ENCODE data around the gene EVC.

Gene EVC

GRCh38 chr4:5713861-5714260 lies 2.9 kb downstream of the EVC start:
- TF ChIP-seq GATA3 (IDR thresholded peaks at IDR 0.05; ENCODE audit: low read depth, low read length) (no peak), GATA2 (IDR thresholded peaks at IDR 0.05; ENCODE audit: low read depth, low read length) (no peak)

GRCh38 chr4:5715357-5715756 lies 4.4 kb downstream of the EVC start:
- TF ChIP-seq GATA3 (IDR thresholded peaks at IDR 0.05; ENCODE audit: low read depth, low read length) (no peak), GATA2 (IDR thresholded peaks at IDR 0.05; ENCODE audit: low read depth, low read length) (no peak)

- TF ChIP-seq GATA2 (IDR thresholded peaks at IDR 0.05; ENCODE audit: low read depth, low read length): no peak
- no peak for TF ChIP-seq GATA3 (IDR thresholded peaks at IDR 0.05; ENCODE audit: low read depth, low read length)
These were observed 5.4 kb downstream of the EVC start for GRCh38 chr4:5716391-5716790.

- TF ChIP-seq GATA3 (IDR thresholded peaks at IDR 0.05; ENCODE audit: low read depth, low read length): no peak
- TF ChIP-seq GATA2 (IDR thresholded peaks at IDR 0.05; ENCODE audit: low read depth, low read length): no peak
These were observed 6.6 kb downstream of the EVC start for GRCh38 chr4:5717449-5718158.

- TF ChIP-seq GATA2 (IDR thresholded peaks at IDR 0.05; ENCODE audit: low read depth, low read length): no peak
- no peak for TF ChIP-seq GATA3 (IDR thresholded peaks at IDR 0.05; ENCODE audit: low read depth, low read length)
These were observed 7.4 kb downstream of the EVC start for GRCh38 chr4:5718411-5718810.

- TF ChIP-seq GATA3 (IDR thresholded peaks at IDR 0.05; ENCODE audit: low read depth, low read length) (no peak), GATA2 (IDR thresholded peaks at IDR 0.05; ENCODE audit: low read depth, low read length) (no peak)
These were observed 8.5 kb downstream of the EVC start for GRCh38 chr4:5719350-5720055.

- TF ChIP-seq GATA2 (IDR thresholded peaks at IDR 0.05; ENCODE audit: low read depth, low read length) (no peak), GATA3 (IDR thresholded peaks at IDR 0.05; ENCODE audit: low read depth, low read length) (no peak)
These were observed 9.3 kb downstream of the EVC start for GRCh38 chr4:5720157-5720850.

- TF ChIP-seq GATA3 (IDR thresholded peaks at IDR 0.05; ENCODE audit: low read depth, low read length) (no peak), GATA2 (IDR thresholded peaks at IDR 0.05; ENCODE audit: low read depth, low read length) (no peak)
These were observed 10.0 kb downstream of the EVC start for GRCh38 chr4:5720980-5721379.

GRCh38 chr4:5721923-5722322 lies 10.9 kb downstream of the EVC start:
- TF ChIP-seq GATA3 (IDR thresholded peaks at IDR 0.05; ENCODE audit: low read depth, low read length): no peak
- TF ChIP-seq GATA2 (IDR thresholded peaks at IDR 0.05; ENCODE audit: low read depth, low read length): no peak

- no peak for TF ChIP-seq GATA2 (IDR thresholded peaks at IDR 0.05; ENCODE audit: low read depth, low read length)
- TF ChIP-seq GATA3 (IDR thresholded peaks at IDR 0.05; ENCODE audit: low read depth, low read length): no peak
These were observed 11.3 kb downstream of the EVC start for GRCh38 chr4:5722328-5722727.

GRCh38 chr4:5724377-5724776 lies 13.4 kb downstream of the EVC start:
- TF ChIP-seq GATA3 (IDR thresholded peaks at IDR 0.05; ENCODE audit: low read depth, low read length) (no peak), GATA2 (IDR thresholded peaks at IDR 0.05; ENCODE audit: low read depth, low read length) (no peak)

- no peak for TF ChIP-seq GATA3 (IDR thresholded peaks at IDR 0.05; ENCODE audit: low read depth, low read length)
- no peak for TF ChIP-seq GATA2 (IDR thresholded peaks at IDR 0.05; ENCODE audit: low read depth, low read length)
These were observed 19.4 kb downstream of the EVC start for GRCh38 chr4:5730436-5730835.

- TF ChIP-seq GATA2 (IDR thresholded peaks at IDR 0.05; ENCODE audit: low read depth, low read length) (no peak), GATA3 (IDR thresholded peaks at IDR 0.05; ENCODE audit: low read depth, low read length) (no peak)
These were observed 20.3 kb downstream of the EVC start for GRCh38 chr4:5730993-5731990.

Data from SH-SY5Y (cell line).